WTC11 (cell line): ENCODE results near the gene ARHGAP26. TPM values are rescaled to one million over a fixed set of nuclear protein-coding genes. Genes with fewer than 3 reads are reported as not detected.

ENCODE experiments used
- ATAC-seq: fragments of 200-7000 bp; cut with Tn5 transposase; 2 replicates; pipeline ENCODE4 v1.10.0; 2021; ENCODE audit warnings: mild to moderate bottlenecking, moderate library complexity
- CTCF ChIA-PET: fragments of 300-600 bp; sonication (Branson Sonifier 250); formaldehyde crosslinking; loops from one replicate; lab custom pipeline; 2021; ENCODE audit warnings: antibody characterized with exemption; lab: Charles Lee
- POLR2A ChIA-PET: fragments of 350-600 bp; sonication (Branson Sonifier 250); formaldehyde crosslinking; loops from one replicate; lab custom pipeline; 2021; ENCODE audit warnings: antibody characterized with exemption; lab: Charles Lee
- DNase-seq: peaks from one replicate; pipeline ENCODE4 v3.0.0; 2021; ENCODE audit warnings: low spot score
- H3K27ac Mint-ChIP-seq: 2 replicates; pipeline ENCODE4 v1.8.0; 2021; ENCODE audit warnings: mixed read lengths
- H3K27me3 Mint-ChIP-seq: 2 replicates; pipeline ENCODE4 v1.8.0; 2021; ENCODE audit warnings: low read depth, mild to moderate bottlenecking, moderate library complexity, mixed read lengths
- H3K36me3 Mint-ChIP-seq: 2 replicates; pipeline ENCODE4 v1.8.0; 2021; ENCODE audit warnings: mixed read lengths
- H3K4me1 Mint-ChIP-seq: 2 replicates; pipeline ENCODE4 v1.8.0; 2022; ENCODE audit warnings: mixed read lengths
- H3K4me3 Mint-ChIP-seq: 2 replicates; pipeline ENCODE4 v1.8.0; 2021; ENCODE audit warnings: mild to moderate bottlenecking, moderate library complexity, mixed read lengths
- H3K9me3 Mint-ChIP-seq: 2 replicates; pipeline ENCODE4 v1.8.0; 2021; ENCODE audit warnings: mixed read lengths
- ATF1 ChIP-seq: sonication (generic); formaldehyde crosslinking; IDR thresholded peaks from 2 replicates; pipeline ENCODE4 v1.8.1; 2023; ENCODE audit warnings: mild to moderate bottlenecking, moderate library complexity, missing genetic modification reagents
- CBFB ChIP-seq: sonication (generic); formaldehyde crosslinking; IDR thresholded peaks from 2 replicates; pipeline ENCODE4 v1.8.1; 2022; ENCODE audit warnings: mild to moderate bottlenecking, low read depth, missing genetic modification reagents
- E2F1 ChIP-seq: sonication (generic); formaldehyde crosslinking; IDR thresholded peaks from 2 replicates; pipeline ENCODE4 v1.8.0; 2022; ENCODE audit warnings: mild to moderate bottlenecking, missing genetic modification reagents
- FOXK1 ChIP-seq: sonication (generic); formaldehyde crosslinking; IDR thresholded peaks from 2 replicates; pipeline ENCODE4 v1.8.0; 2022; ENCODE audit warnings: mild to moderate bottlenecking, moderate library complexity, missing genetic modification reagents
- MYBL2 ChIP-seq: sonication (generic); formaldehyde crosslinking; IDR thresholded peaks from 2 replicates; pipeline ENCODE4 v1.8.1; 2023; ENCODE audit warnings: mild to moderate bottlenecking, moderate library complexity, missing genetic modification reagents
- NFE2L1 ChIP-seq: sonication (generic); formaldehyde crosslinking; IDR thresholded peaks from 2 replicates; pipeline ENCODE4 v1.8.1; 2023; ENCODE audit warnings: missing genetic modification reagents
- PRDM15 ChIP-seq: sonication (generic); formaldehyde crosslinking; IDR thresholded peaks from 2 replicates; pipeline ENCODE4 v1.8.0; 2022; ENCODE audit warnings: missing genetic modification reagents
- SMAD4 ChIP-seq: sonication (generic); formaldehyde crosslinking; IDR thresholded peaks from 2 replicates; pipeline ENCODE4 v1.8.0; 2022; ENCODE audit warnings: mild to moderate bottlenecking, missing genetic modification reagents
- TCF7 ChIP-seq: sonication (generic); formaldehyde crosslinking; IDR thresholded peaks from 2 replicates; pipeline ENCODE4 v1.8.0; 2022; ENCODE audit warnings: mild to moderate bottlenecking, low read depth, missing genetic modification reagents, moderate library complexity
- TP53 ChIP-seq: sonication (generic); formaldehyde crosslinking; IDR thresholded peaks from 2 replicates; pipeline ENCODE4 v1.8.1; 2023; ENCODE audit warnings: mild to moderate bottlenecking, missing genetic modification reagents
- USF1 ChIP-seq: sonication (generic); formaldehyde crosslinking; IDR thresholded peaks from 2 replicates; pipeline ENCODE4 v1.8.0; 2022; ENCODE audit warnings: mild to moderate bottlenecking, missing genetic modification reagents
- USF2 ChIP-seq: sonication (generic); formaldehyde crosslinking; IDR thresholded peaks from 2 replicates; pipeline ENCODE4 v1.8.1; 2023; ENCODE audit warnings: mild to moderate bottlenecking, missing genetic modification reagents, moderate library complexity
- ZNF317 ChIP-seq: sonication (generic); formaldehyde crosslinking; IDR thresholded peaks from 2 replicates; pipeline ENCODE4 v1.8.1; 2023; ENCODE audit warnings: low read depth, mild to moderate bottlenecking, moderate library complexity, missing genetic modification reagents, borderline replicate concordance
- ZNF423 ChIP-seq: fragments of 250-450 bp; sonication (Bioruptor Pico); IDR thresholded peaks from 2 replicates; pipeline ENCODE4 v2.1.2; 2022; ENCODE audit warnings: mild to moderate bottlenecking, moderate library complexity
- ZNF512 ChIP-seq: sonication (generic); formaldehyde crosslinking; IDR thresholded peaks from 2 replicates; pipeline ENCODE4 v1.8.1; 2022; ENCODE audit warnings: missing genetic modification reagents, borderline replicate concordance
- ZNF532 ChIP-seq: fragments of 250-450 bp; sonication (Bioruptor Pico); IDR thresholded peaks from 2 replicates; pipeline ENCODE4 v1.9.0; 2021; ENCODE audit warnings: mild to moderate bottlenecking, borderline replicate concordance
- total RNA-seq: library from RNA; stranded (reverse); gene quantifications from 3 replicates; pipeline ENCODE4 v1.2.3, GENCODE V29; 2021
- TF ChIP-seq, protein P1 (sequence below): sonication (generic); formaldehyde crosslinking; IDR thresholded peaks from 2 replicates; pipeline ENCODE4 v1.8.0; 2023; ENCODE audit warnings: missing genetic modification reagents

Gene ARHGAP26
- total RNA-seq, 1 experiment from 2014 or later = 22.3 TPM

- Mint-ChIP-seq H3K4me1 (peaks cover 35% of the 10 kb centered on the region), H3K36me3 (no peaks in the 10 kb centered on the region; the same call in 1 of the 2 replicates), H3K4me3 (no peak overlapping the region), H3K9me3 (no peaks in the 10 kb centered on the region), H3K27me3 (no peaks in the 10 kb centered on the region)
- ChIA-PET POLR2A (no interaction called here), CTCF (no interaction called here)
- no peak for DNase-seq
- TF ChIP-seq TP53 (CRISPR knock-in tag) (no peak), ZNF532 (CRISPR knock-in tag) (no peak), SMAD4 (CRISPR knock-in tag) (no peak), NFE2L1 (CRISPR knock-in tag) (no peak), FOXK1 (CRISPR knock-in tag) (no peak), TCF7 (CRISPR knock-in tag) (no peak)
- TF ChIP-seq, protein P1, sequence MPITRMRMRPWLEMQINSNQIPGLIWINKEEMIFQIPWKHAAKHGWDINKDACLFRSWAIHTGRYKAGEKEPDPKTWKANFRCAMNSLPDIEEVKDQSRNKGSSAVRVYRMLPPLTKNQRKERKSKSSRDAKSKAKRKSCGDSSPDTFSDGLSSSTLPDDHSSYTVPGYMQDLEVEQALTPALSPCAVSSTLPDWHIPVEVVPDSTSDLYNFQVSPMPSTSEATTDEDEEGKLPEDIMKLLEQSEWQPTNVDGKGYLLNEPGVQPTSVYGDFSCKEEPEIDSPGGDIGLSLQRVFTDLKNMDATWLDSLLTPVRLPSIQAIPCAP (CRISPR knock-in tag) = no peak
- TF ChIP-seq, all 79 proteins: peak for 0
- ATAC-seq = no peak
- no peak overlapping the region for H3K27ac Mint-ChIP-seq
Observed at GRCh38 chr5:142815469-142815868, 45.3 kb downstream of the ARHGAP26 start.

- CTCF ChIA-PET = no interaction called here
- H3K27ac Mint-ChIP-seq = peak overlapping the region; percentile 18
- no peaks in the 10 kb centered on the region for H3K27me3 Mint-ChIP-seq
- POLR2A ChIA-PET = no interaction called here
- no peak for DNase-seq
- no peaks in the 10 kb centered on the region; the same call in 1 of the 2 replicates for H3K36me3 Mint-ChIP-seq
- ATAC-seq = peak; percentile 21
- H3K4me3 Mint-ChIP-seq = no peak overlapping the region
- H3K4me1 Mint-ChIP-seq = peaks cover 27% of the 10 kb centered on the region
- H3K9me3 Mint-ChIP-seq = no peaks in the 10 kb centered on the region
- TF ChIP-seq ZNF423 (CRISPR knock-in tag) = no peak
- TF ChIP-seq USF1 = peak; percentile 36; the same call in 1 of the 2 replicates
- no peak for TF ChIP-seq ZNF512
- TF ChIP-seq E2F1 (CRISPR knock-in tag) = no peak
- TF ChIP-seq PRDM15 (CRISPR knock-in tag) = no peak
- peak; percentile 33; the same call in 1 of the 2 replicates for TF ChIP-seq USF2 (CRISPR knock-in tag)
- no peak for TF ChIP-seq ATF1
- TF ChIP-seq MYBL2 (CRISPR knock-in tag) = no peak
- no peak for TF ChIP-seq ZNF317 (CRISPR knock-in tag)
- no peak for TF ChIP-seq CBFB
Observed at GRCh38 chr5:142816531-142817430, 46.6 kb downstream of the ARHGAP26 start.
